GM19328 (cell line): ENCODE measurements around the gene NR2C2AP.

Experiments used
- ATAC-seq: cut with Tn5 transposase; IDR thresholded peaks from one replicate; pipeline ENCODE4 v1.9.1; 2021; ENCODE audit warnings: mild to moderate bottlenecking, moderate library complexity; ENCODE audit not compliant: unreplicated experiment

NR2C2AP gene

GRCh38 chr19:19215792-19216191 lies 12.6 kb upstream of the NR2C2AP start:
- ATAC-seq, result no peak

GRCh38 chr19:19214892-19215291 lies 11.7 kb upstream of the NR2C2AP start:
- ATAC-seq, result no peak

GRCh38 chr19:19214159-19214490 lies 10.9 kb upstream of the NR2C2AP start:
- no peak for ATAC-seq

- no peak for ATAC-seq
These were observed 10.4 kb upstream of the NR2C2AP start for GRCh38 chr19:19213426-19214158.

GRCh38 chr19:19212916-19213315 lies 9.7 kb upstream of the NR2C2AP start:
- ATAC-seq, result no peak

- ATAC-seq, result no peak
These were observed 8.5 kb upstream of the NR2C2AP start, which contains the start of gene NCAN for GRCh38 chr19:19211499-19212420. NCAN (plus strand) TSS chr19:19211958; CDS start chr19:19216954, 4,996 bp downstream.

GRCh38 chr19:19209372-19209771 lies 6.2 kb upstream of the NR2C2AP start:
- no peak for ATAC-seq

- no peak for ATAC-seq
These were observed 4.7 kb upstream of the NR2C2AP start for GRCh38 chr19:19207637-19208572.

GRCh38 chr19:19206938-19207337 lies 3.7 kb upstream of the NR2C2AP start:
- ATAC-seq, result no peak

GRCh38 chr19:19205416-19206410 lies 2.5 kb upstream of the NR2C2AP start:
- no peak for ATAC-seq

- no peak for ATAC-seq
These were observed 967 bp upstream of the NR2C2AP start for GRCh38 chr19:19204181-19204580.

- no peak for ATAC-seq
These were observed 555 bp downstream of the NR2C2AP start for GRCh38 chr19:19202707-19203011.

- no peak for ATAC-seq
These were observed 1.2 kb downstream of the NR2C2AP start for GRCh38 chr19:19201697-19202630.

GRCh38 chr19:19193926-19194325 lies 9.3 kb downstream of the NR2C2AP start:
- ATAC-seq, result no peak

GRCh38 chr19:19192910-19193423 lies 10.2 kb downstream of the NR2C2AP start:
- ATAC-seq, result no peak

- ATAC-seq, result peak; percentile 82
These were observed 10.9 kb downstream of the NR2C2AP start, which contains the start of the genes BORCS8 and RFXANK for GRCh38 chr19:19192078-19192882. BORCS8 (minus strand) TSS chr19:19192152; CDS start chr19:19192117, 35 bp downstream. RFXANK (plus strand) TSS chr19:19192258; CDS start chr19:19193947, 1,689 bp downstream.

- no peak for ATAC-seq
These were observed 11.5 kb downstream of the NR2C2AP start for GRCh38 chr19:19191768-19192077.

GRCh38 chr19:19186742-19187141 lies 16.5 kb downstream of the NR2C2AP start:
- ATAC-seq, result no peak
